ENCODE data around the gene CST2. TPM values are rescaled to one million over a fixed set of nuclear protein-coding genes. Genes with fewer than 3 reads are reported as not detected.

Gene CST2
- total RNA-seq, 2 donors from 2014 or later = not detected

Other genes starting within 250 kb of the CST2 start
- not detected for gene CST9, start 220.8 kb downstream of the CST2 start, total RNA-seq
- gene CST3, start 188.8 kb downstream of the CST2 start, total RNA-seq = 1 to 10 TPM in 1 of 2 donors, not detected in 1; 1.2 TPM
- gene CST4, start 137.7 kb downstream of the CST2 start, total RNA-seq = not detected
- not detected for gene CST1, start 75.8 kb downstream of the CST2 start, total RNA-seq
- gene CST5, start 53.0 kb upstream of the CST2 start, total RNA-seq = not detected
- gene GGTLC1, start 162.1 kb upstream of the CST2 start, total RNA-seq = not detected